Measurements from ENCODE around the gene ATG5. TPM values are rescaled to one million over a fixed set of nuclear protein-coding genes. Genes with fewer than 3 reads are reported as not detected.
A peak's percentile ranks its signal among the peaks of the same experiment; 100 is the strongest.

The ATG5 gene
- polyA plus RNA-seq, 6 donors from 2014 or later, result 33.6 to 44.4 (median 40.3) TPM

DNA sequence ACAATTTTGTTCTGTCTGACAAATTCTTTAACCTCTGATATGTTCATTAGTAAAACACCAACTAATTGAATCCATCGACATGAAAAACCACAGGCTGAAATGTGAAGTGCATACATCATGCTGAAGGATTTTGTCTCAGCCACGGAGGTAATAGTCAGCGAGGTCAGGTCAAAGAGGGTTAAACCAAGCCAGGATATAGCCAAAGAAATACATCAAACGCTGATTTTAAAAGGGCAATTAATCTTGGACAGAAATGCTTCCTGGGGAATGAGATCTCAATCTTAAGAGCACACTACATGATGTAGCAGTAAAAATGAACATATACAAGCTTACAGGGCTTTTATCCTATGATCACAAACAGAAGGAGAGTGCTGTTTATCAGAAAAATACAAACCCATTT is 132.7 kb downstream of the ATG5 start:
- no peaks in the 10 kb centered on the region for H3K9me3 Mint-ChIP-seq

DNA sequence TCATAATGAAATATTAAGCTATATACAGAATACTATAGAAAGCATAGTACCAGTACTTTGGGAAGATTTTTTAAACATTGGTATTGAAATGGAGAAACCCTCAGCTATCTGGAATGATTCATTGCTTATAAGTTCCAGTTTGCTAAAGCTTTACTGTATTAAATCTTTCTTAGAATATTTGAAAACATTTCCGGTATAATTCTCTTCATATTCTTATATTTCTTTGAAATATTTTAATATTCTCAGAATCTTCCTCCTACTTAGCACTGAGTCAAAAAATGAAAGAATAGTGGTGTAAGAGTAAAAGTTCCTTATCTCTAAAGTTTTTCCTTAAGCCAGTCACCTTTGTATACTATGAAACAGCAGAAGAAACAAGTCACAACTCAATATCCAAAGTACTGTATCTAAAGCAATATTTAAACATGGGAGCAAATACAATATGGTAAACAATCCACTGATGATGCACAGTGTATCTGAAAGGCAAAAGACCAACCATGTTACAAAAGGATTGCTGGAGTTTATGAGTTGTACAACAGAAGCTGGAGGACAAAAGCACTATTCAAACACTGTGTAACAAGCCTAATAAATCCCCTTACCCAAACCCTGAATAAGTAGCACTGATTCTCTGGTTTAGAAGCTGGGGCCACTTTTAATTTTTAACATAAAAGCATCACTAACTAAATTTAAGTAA is 137.3 kb downstream of the ATG5 start:
- H3K36me3 Mint-ChIP-seq, result no peaks in the 10 kb centered on the region
- no peaks in the 10 kb centered on the region for H3K9me3 Mint-ChIP-seq
- H3K27me3 Mint-ChIP-seq, result no peaks in the 10 kb centered on the region
- no peak overlapping the region for H3K4me3 Mint-ChIP-seq
- ATAC-seq (ENCODE audit: low read depth in 2 of 2) (no peak), DNase-seq (no peak)
- no peak overlapping the region for H3K27ac Mint-ChIP-seq
- peaks cover 5 to 6% (median 5%) of the 10 kb centered on the region in 3 donors for H3K4me1 Mint-ChIP-seq

More for the DNA sequence above, 132.7 kb downstream of the ATG5 start:
- Mint-ChIP-seq H3K27ac (no peak overlapping the region), H3K4me1 (peaks cover 22 to 31% (median 22%) of the 10 kb centered on the region in 3 donors), H3K36me3 (no peaks in the 10 kb centered on the region), H3K27me3 (no peaks in the 10 kb centered on the region), H3K4me3 (peak overlapping the region in 1 of 8 donors; percentile 22)
- no peak for ATAC-seq (ENCODE audit: low read depth in 2 of 2)
- DNase-seq, result no peak

DNA sequence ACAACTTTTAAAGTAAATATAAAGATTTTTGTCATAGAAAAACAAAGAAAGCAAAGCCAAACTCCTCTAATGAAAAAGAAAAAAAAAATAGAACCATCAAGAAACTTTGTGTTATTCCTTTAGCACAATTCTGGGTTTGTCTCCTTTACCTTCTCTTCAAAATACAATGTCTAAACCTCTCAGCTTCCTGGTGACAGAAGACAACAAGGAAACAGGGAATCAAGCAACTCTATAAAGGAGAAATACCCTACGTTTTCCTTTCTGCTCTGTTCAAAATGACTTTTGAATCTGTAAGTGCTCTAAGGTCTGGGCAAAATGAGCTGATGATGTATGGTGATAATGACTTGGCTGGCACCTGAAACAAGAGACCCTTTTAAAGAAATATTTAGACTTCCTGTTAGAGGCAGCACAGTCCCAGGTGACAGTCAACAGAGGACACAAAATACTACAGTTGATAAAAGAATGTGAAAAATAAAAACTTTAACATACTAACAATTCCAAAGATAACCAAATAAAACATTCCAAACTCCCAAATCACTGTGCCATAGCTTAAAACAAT is 138.1 kb downstream of the ATG5 start:
- DNase-seq, result no peak
- Mint-ChIP-seq H3K36me3 (no peaks in the 10 kb centered on the region), H3K4me1 (peaks cover 5 to 6% (median 5%) of the 10 kb centered on the region in 3 donors), H3K27ac (no peak overlapping the region), H3K27me3 (no peaks in the 10 kb centered on the region), H3K4me3 (no peak overlapping the region), H3K9me3 (no peaks in the 10 kb centered on the region)
- ATAC-seq (ENCODE audit: low read depth in 2 of 2), result no peak

DNA sequence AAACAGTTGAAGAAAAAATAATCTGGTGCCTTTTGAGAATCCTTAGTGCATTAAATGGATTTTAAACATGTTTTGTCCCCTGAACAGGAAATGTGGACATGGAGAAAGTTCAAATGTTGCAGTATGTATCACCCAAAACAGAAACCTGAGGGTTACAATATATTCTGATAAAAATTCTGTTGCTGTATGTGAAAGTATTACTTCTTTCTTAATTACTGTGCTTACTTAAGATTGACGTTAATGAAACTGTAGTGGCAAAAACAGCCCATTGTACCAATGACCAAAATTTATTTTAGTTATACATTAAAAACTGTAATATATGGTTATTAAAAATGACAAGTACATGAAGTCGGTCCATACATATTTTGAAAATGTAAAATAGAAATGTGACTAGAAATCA is 138.8 kb downstream of the ATG5 start:
- no peak overlapping the region for H3K27ac Mint-ChIP-seq
- H3K36me3 Mint-ChIP-seq, result peaks cover 0 to 4% of the 10 kb centered on the region in 2 donors
- no peaks in the 10 kb centered on the region for H3K27me3 Mint-ChIP-seq
- no peaks in the 10 kb centered on the region for H3K9me3 Mint-ChIP-seq
- no peak for ATAC-seq (ENCODE audit: low read depth in 2 of 2)
- peaks cover 5 to 6% (median 5%) of the 10 kb centered on the region in 3 donors for H3K4me1 Mint-ChIP-seq
- no peak overlapping the region for H3K4me3 Mint-ChIP-seq
- DNase-seq, result no peak

DNA sequence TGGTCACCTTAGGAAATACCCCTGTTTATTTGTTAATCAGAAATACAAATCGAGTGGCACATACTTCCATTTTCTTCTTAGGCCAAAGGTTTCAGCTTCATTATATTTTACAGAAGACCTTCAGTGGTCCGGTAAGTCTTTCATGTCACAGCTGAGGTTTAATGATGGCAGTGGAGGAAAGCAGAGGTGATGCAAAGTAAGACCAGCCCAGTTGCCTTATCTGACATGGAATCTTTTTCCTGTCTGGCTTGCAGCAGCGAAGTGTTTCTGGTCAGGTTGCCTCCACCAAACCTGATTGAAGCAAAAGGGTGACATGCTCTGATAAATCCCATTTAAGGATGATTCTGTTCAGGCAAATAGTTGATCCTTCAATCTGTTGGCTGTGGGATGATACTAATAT is 139.4 kb downstream of the ATG5 start:
- DNase-seq (no peak), ATAC-seq (ENCODE audit: low read depth in 2 of 2) (no peak)
- Mint-ChIP-seq H3K27me3 (no peaks in the 10 kb centered on the region), H3K9me3 (no peaks in the 10 kb centered on the region), H3K4me1 (peaks cover 5 to 6% (median 5%) of the 10 kb centered on the region in 3 donors), H3K36me3 (peaks cover 0 to 4% of the 10 kb centered on the region in 2 donors), H3K27ac (no peak overlapping the region), H3K4me3 (no peak overlapping the region)

DNA sequence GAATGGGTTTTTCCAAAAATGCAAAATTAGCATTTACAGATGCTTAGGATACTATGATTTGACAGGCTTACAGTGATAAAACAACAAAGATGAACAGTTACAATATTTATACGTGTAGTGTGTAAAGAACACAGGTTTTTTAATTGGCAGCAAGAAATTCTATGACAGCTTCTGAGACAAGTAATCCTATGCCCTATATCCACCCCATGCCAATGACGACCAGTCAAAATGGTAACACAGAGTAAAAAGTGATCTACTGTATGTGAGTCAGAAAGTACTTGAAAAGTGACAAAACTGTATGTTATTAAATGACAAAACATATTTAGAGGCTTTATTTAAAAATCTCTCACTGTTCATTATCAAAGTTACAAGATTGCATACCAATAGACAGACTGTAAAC is 139.9 kb downstream of the ATG5 start:
- DNase-seq, result no peak
- Mint-ChIP-seq H3K9me3 (no peaks in the 10 kb centered on the region), H3K27ac (no peak overlapping the region), H3K27me3 (no peaks in the 10 kb centered on the region), H3K4me1 (peaks cover 5 to 6% (median 5%) of the 10 kb centered on the region in 3 donors), H3K36me3 (peaks cover 0 to 4% of the 10 kb centered on the region in 2 donors), H3K4me3 (no peak overlapping the region)
- no peak for ATAC-seq (ENCODE audit: low read depth in 2 of 2)

DNA sequence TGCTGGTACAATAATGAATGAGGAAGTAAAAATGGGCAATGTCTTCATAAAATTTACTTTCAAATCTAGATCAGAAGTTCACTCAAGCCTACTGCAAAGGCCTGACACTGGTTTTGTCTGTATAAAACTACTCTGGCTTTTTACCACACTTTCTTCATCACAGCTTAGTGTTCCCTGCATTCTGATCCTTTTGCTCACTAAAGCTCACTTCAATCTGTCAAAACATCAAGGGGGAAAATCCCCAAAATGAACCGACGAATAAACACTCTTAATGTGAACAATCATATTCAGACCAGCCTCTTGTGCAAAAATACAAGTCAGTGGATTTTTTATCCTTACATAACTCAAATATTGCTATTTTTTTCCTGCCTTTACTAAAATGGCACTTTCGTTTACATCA is 140.9 kb downstream of the ATG5 start:
- Mint-ChIP-seq H3K27me3 (no peaks in the 10 kb centered on the region), H3K36me3 (peaks cover 0 to 4% of the 10 kb centered on the region in 2 donors), H3K4me3 (no peak overlapping the region), H3K9me3 (no peaks in the 10 kb centered on the region), H3K4me1 (peaks cover 5 to 6% (median 5%) of the 10 kb centered on the region in 3 donors), H3K27ac (peak overlapping the region in 3 of 6 donors; percentile 30 to 39 (median 33))
- DNase-seq (no peak), ATAC-seq (ENCODE audit: low read depth in 2 of 2) (peak in 1 of 2 donors; percentile 21)

DNA sequence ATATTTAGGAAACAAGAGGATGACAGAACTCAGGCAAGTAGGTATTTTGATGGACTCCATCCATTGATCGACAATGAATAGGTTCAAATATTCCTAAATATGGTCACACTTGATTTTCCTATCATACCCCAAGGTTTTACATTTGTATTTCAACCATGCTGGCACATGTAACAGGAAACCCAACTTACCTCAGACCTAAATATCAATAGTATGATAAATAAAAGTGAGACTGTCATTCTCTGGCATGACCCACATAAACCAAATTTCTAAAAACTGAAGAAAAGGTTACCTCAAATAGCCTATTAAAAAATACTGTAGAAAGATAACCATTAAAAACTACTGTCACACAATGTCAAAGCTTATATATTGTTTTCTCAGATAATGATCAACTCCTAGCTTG is 142.1 kb downstream of the ATG5 start:
- ATAC-seq (ENCODE audit: low read depth in 2 of 2) (no peak), DNase-seq (no peak)
- H3K4me1 Mint-ChIP-seq, result peaks cover 9 to 12% (median 10%) of the 10 kb centered on the region in 3 donors
- H3K27ac Mint-ChIP-seq, result no peak overlapping the region
- no peak overlapping the region for H3K4me3 Mint-ChIP-seq
- H3K36me3 Mint-ChIP-seq, result peaks cover 0 to 4% of the 10 kb centered on the region in 2 donors
- no peaks in the 10 kb centered on the region for H3K9me3 Mint-ChIP-seq
- H3K27me3 Mint-ChIP-seq, result no peaks in the 10 kb centered on the region

DNA sequence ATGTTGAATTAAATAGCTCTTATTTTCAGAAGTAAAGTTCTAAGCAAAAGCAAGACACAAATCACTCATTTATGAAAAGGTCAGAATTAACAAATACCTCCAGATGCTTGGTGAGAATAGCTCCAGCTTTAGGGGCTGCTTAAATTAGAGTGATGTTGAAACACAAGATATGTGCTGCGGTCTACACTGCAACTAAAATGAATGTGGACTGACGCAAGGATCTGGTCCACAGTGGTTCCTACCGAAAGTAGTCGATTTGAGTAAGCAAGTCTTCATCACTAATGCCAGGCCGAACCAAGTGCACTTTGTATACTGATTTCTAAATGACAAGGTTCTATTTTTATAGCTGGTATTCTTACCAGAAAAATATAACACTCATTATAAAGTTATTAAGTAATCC is 143.1 kb downstream of the ATG5 start:
- no peak for ATAC-seq (ENCODE audit: low read depth in 2 of 2)
- H3K4me3 Mint-ChIP-seq, result no peak overlapping the region
- no peaks in the 10 kb centered on the region for H3K9me3 Mint-ChIP-seq
- peaks cover 0 to 4% of the 10 kb centered on the region in 2 donors for H3K36me3 Mint-ChIP-seq
- no peak for DNase-seq
- peaks cover 9 to 18% (median 10%) of the 10 kb centered on the region in 3 donors for H3K4me1 Mint-ChIP-seq
- no peaks in the 10 kb centered on the region for H3K27me3 Mint-ChIP-seq
- no peak overlapping the region for H3K27ac Mint-ChIP-seq

DNA sequence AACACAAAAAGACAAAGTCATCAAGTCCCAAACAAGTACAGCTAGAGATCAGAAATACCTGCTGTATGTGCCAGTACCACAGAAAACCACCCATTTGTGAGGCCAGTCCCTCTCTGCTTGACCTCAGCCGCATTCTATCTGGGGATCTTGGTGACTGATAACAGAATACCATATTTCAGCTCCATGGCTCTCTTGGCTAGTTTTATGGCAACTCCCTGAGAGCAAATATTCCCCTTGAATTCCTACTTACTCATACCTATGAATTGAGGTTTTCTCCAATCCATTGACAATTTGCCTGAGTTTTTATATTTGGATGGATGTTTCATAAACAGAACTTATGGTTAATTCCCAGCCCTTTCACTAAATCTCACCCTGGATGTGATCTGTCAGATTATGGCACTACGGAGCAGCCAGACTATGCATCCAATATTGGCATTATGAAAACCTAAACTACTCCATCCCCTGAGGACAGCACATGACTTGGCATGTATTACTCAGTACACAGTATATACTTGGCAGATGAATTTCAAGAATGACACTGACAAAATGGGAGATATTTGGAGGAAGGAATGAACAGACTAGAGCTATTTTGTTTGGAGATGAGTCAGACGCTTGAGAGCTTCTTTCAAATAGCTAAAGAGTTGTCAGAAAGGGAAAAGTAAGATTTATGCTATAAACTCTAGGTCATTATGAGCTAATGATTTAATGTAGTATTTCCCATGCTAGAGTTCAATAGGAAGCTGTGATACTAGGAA is 143.7 kb downstream of the ATG5 start:
- Mint-ChIP-seq H3K4me3 (no peak overlapping the region), H3K4me1 (peaks cover 10 to 18% (median 12%) of the 10 kb centered on the region in 3 donors), H3K36me3 (peaks cover 0 to 4% of the 10 kb centered on the region in 2 donors), H3K27ac (peak overlapping the region in 2 of 6 donors; percentile 15 to 61), H3K9me3 (no peaks in the 10 kb centered on the region), H3K27me3 (no peaks in the 10 kb centered on the region)
- no peak for ATAC-seq (ENCODE audit: low read depth in 2 of 2)
- DNase-seq, result no peak

DNA sequence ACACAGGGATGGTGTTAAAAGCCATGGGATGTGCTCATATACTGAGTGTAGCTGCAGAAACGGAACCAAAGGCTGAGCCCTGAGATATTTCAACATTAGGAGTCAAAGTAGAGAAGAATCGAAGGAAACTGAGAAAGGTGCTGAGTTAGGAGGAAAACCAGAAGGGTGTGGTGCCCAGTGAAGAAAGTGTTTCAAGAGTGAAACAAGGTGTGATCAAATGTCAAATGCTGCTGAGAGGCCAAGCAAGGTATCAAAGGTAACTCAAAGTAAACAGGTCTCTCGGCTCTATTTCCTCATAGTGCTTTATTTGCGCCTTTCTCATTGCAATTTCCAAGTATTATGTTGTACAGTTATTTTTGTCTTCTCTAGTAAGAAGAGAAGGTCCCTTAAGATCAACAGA is 145.4 kb downstream of the ATG5 start:
- DNase-seq, result no peak
- Mint-ChIP-seq H3K9me3 (peaks cover 0 to 4% (median 0%) of the 10 kb centered on the region in 7 donors), H3K4me1 (peaks cover 10 to 18% (median 18%) of the 10 kb centered on the region in 3 donors), H3K36me3 (peaks cover 4 to 6% of the 10 kb centered on the region in 2 donors), H3K4me3 (no peak overlapping the region), H3K27me3 (peaks cover 0 to 5% (median 0%) of the 10 kb centered on the region in 3 donors), H3K27ac (no peak overlapping the region)
- ATAC-seq (ENCODE audit: low read depth in 2 of 2), result no peak

DNA sequence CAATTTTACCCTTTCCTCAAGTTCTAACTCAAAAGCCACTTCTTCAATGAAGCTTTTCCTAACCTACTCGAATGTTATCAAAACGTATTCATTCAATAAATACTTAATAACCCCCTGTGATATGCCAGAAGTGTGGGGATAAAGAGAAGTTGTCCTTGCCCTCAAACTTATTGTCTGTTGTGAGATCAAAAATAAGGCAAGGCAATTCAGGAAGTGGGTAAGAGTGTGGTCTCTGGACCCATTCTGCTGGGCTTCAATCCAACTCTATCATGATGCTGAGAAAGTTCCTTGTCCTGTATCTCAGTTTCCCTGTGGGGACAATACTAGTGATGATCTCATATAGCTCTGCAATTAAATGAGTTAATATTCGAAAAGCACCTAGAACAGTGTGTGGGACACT is 146.7 kb downstream of the ATG5 start:
- Mint-ChIP-seq H3K36me3 (peaks cover 4 to 6% of the 10 kb centered on the region in 2 donors), H3K4me3 (no peak overlapping the region), H3K27me3 (peaks cover 0 to 5% (median 0%) of the 10 kb centered on the region in 3 donors), H3K9me3 (peaks cover 0 to 4% (median 0%) of the 10 kb centered on the region in 7 donors), H3K4me1 (peaks cover 5 to 13% (median 12%) of the 10 kb centered on the region in 3 donors), H3K27ac (no peak overlapping the region)
- DNase-seq, result no peak
- no peak for ATAC-seq (ENCODE audit: low read depth in 2 of 2)

DNA sequence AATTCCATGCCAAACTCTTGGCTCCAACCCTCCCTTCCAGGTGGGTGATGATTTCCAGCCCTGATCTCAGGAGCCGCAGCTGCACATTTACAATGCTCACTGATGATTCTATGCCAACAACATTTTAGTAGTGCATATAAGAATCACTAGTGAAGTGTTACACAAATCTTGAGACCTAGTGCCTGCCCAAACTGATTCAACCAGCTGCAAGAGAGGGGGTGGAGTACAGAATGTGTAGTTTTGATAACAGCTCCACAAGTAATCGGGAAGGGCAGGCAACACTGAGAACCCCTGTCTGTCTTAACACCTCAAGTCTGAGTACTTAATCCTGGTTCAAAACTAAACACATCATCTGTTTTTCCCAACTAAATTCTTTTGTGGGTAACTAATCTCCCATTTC is 147.8 kb downstream of the ATG5 start:
- Mint-ChIP-seq H3K4me1 (peaks cover 5 to 13% (median 12%) of the 10 kb centered on the region in 3 donors), H3K9me3 (peaks cover 0 to 4% (median 0%) of the 10 kb centered on the region in 7 donors), H3K27me3 (peaks cover 0 to 5% (median 0%) of the 10 kb centered on the region in 3 donors), H3K36me3 (peaks cover 4 to 6% of the 10 kb centered on the region in 2 donors), H3K27ac (no peak overlapping the region), H3K4me3 (no peak overlapping the region)
- DNase-seq (no peak), ATAC-seq (ENCODE audit: low read depth in 2 of 2) (no peak)
